ENCODE data around the gene RASSF5.

The RASSF5 gene

GRCh38 chr1:206507284-206508129, at the start of gene RASSF5:
Gene RASSF5 (plus strand): TSS chr1:206507531. CDS start chr1:206507603, 72 bp downstream.
- DNase-seq: no peak

GRCh38 chr1:206459703-206460102, 47.6 kb upstream of the RASSF5 start:
- no peak for DNase-seq

- no peak for DNase-seq
Measured at GRCh38 chr1:206460836-206461426, 46.4 kb upstream of the RASSF5 start.

- peak; percentile 4 for DNase-seq
Measured at GRCh38 chr1:206461602-206462455, 45.5 kb upstream of the RASSF5 start.

GRCh38 chr1:206463137-206463536, 44.2 kb upstream of the RASSF5 start:
- no peak for DNase-seq

GRCh38 chr1:206463911-206464310, 43.4 kb upstream of the RASSF5 start:
- DNase-seq: no peak

GRCh38 chr1:206464456-206464964, 42.8 kb upstream of the RASSF5 start:
- peak; percentile 3 for DNase-seq

- DNase-seq: no peak
Measured at GRCh38 chr1:206465951-206466350, 41.4 kb upstream of the RASSF5 start.

GRCh38 chr1:206466840-206467649, 40.3 kb upstream of the RASSF5 start:
- DNase-seq: no peak

- no peak for DNase-seq
Measured at GRCh38 chr1:206467915-206468314, 39.4 kb upstream of the RASSF5 start.

- no peak for DNase-seq
Measured at GRCh38 chr1:206468571-206468970, 38.8 kb upstream of the RASSF5 start.

- no peak for DNase-seq
Measured at GRCh38 chr1:206469411-206469932, 37.9 kb upstream of the RASSF5 start.

GRCh38 chr1:206469933-206470691, 37.2 kb upstream of the RASSF5 start, which contains the start of gene IKBKE:
Gene IKBKE (plus strand): TSS chr1:206470476. CDS start chr1:206473228, 2,752 bp downstream.
- no peak for DNase-seq

GRCh38 chr1:206470692-206471414, 36.5 kb upstream of the RASSF5 start:
- DNase-seq: no peak

GRCh38 chr1:206471415-206471801, 35.9 kb upstream of the RASSF5 start:
- DNase-seq: no peak

- no peak for DNase-seq
Measured at GRCh38 chr1:206472024-206472423, 35.3 kb upstream of the RASSF5 start.

- no peak for DNase-seq
Measured at GRCh38 chr1:206472454-206472853, 34.9 kb upstream of the RASSF5 start.

- no peak for DNase-seq
Measured at GRCh38 chr1:206472886-206473285, 34.4 kb upstream of the RASSF5 start.

GRCh38 chr1:206476058-206476457, 31.3 kb upstream of the RASSF5 start:
- no peak for DNase-seq

GRCh38 chr1:206476591-206476990, 30.7 kb upstream of the RASSF5 start:
- no peak for DNase-seq

GRCh38 chr1:206477110-206477509, 30.2 kb upstream of the RASSF5 start:
- no peak for DNase-seq

Measured in DMS 273 treated with DMSO at 0.1 percent for 48 hours (cell line).